ENCODE results near the gene ERCC8. TPM values are rescaled to one million over a fixed set of nuclear protein-coding genes. Genes with fewer than 3 reads are reported as not detected.
A peak's percentile ranks its signal among the peaks of the same experiment; 100 is the strongest.

The ERCC8 gene
- total and polyA plus RNA-seq, 9 of the 15 experiments (the other 6 are each of a cell fraction or from before 2014, with no cell fraction given) = 10.1 to 41.8 (median 24.4) TPM

DNA sequence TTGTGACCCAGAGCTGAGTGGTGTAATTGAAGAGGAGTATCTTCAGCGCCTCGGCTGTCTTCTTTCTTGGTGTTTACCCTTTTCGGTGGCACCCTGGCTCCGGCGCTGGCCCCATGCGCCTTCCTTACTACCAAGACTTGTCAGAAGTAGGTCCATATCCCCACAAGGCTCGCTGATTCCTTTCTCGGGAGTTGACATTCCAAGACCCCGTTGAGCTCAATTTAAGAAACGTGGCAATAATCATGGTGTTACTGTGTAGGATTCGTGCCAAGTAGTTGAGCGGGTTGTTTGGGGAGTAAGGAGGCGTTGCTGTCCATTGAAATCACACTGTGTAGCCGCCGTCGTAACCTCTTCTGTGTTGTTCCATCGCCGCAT lies 930 bp upstream of the ERCC8 start:
- H4K20me1 ChIP-seq (replicated peaks; ENCODE audit: control insufficient read depth, insufficient read depth, low read length) = no peaks in the 10 kb centered on the region
- FAIRE-seq = peak; percentile 46
- WGBS (ENCODE audit: insufficient coverage, low coverage, missing lambda C conversion rate) = under 1% methylated on average over 18 of the region's 18 CpGs
- ChIA-PET POLR2A (interaction anchor here (0.7 to 1.4 kb wide), 4 partner anchors 12 to 96 kb away, joined by 3 to 4 read pairs (median 3); no protein-coding TSS in a partner anchor), CTCF (ENCODE audit: low intra/inter-chr PET ratio) (no interaction called here)
- peaks cover 91% of the 10 kb centered on the region for H3K79me2 ChIP-seq (ENCODE audit: control insufficient read depth, insufficient read depth, low read length)
- no peaks in the 10 kb centered on the region for H3K27me3 ChIP-seq (ENCODE audit: control insufficient read depth in 2 of 2, insufficient read depth in 2 of 2, low read length in 2 of 2)
- BruUV-seq (replicated peaks) = no TSS peak
- peaks cover 0 to 4% of the 10 kb centered on the region in 2 experiments; a peak in 2 of 5 replicates for H3K4me1 ChIP-seq (replicated peaks in 1 of 2; ENCODE audit: control insufficient read depth in 2 of 2, insufficient read depth in 2 of 2, low read length in 2 of 2)
- peak overlapping the region; percentile 80 for H3K27ac ChIP-seq (ENCODE audit: extremely low read depth, low read depth, low read length)
- no peaks in the 10 kb centered on the region for H3K9me1 ChIP-seq (ENCODE audit: control insufficient read depth, insufficient read depth, low read length)
- peak overlapping the region; percentile 99 for H3K4me2 ChIP-seq (ENCODE audit: insufficient read depth, low read length)
- intact Hi-C loops (cut with micrococcal nuclease) = loop anchor here (5.0 kb wide), 1 partner anchor 268 kb away; no protein-coding TSS in a partner anchor
- TF ChIP-seq ZNF511 (CRISPR knock-in tag; IDR thresholded peaks at IDR 0.05) (0 out of 2 replicates have a peak, but pooled peaks have one; percentile 34), GABPB1 (CRISPR knock-in tag; IDR thresholded peaks at IDR 0.05) (no peak)
- H2AFZ ChIP-seq (ENCODE audit: low read depth, low read length) = peak overlapping the region; percentile 98
- peak; percentile 15 to 48 (median 19) for DNase-seq (ENCODE audit: extremely low read depth in 1 of 4, low spot score in 3 of 4)
- H3K9me3 ChIP-seq (replicated peaks; ENCODE audit: control insufficient read depth, insufficient read depth, low read depth, low read length) = 0 out of 2 replicates have a peak, but pooled peaks cover 2% of the 10 kb centered on the region
- in situ Hi-C loops (cut with MboI) = loop anchor here (25.0 kb wide), 1 partner anchor 258 kb away; no protein-coding TSS in a partner anchor
- H3K9ac ChIP-seq (ENCODE audit: insufficient read depth in 1 of 2, low read depth in 2 of 2, low read length in 2 of 2) = peak overlapping the region; percentile 87 to 92
- peak overlapping the region; percentile 91 for H3K4me3 ChIP-seq
- peaks cover 6% of the 10 kb centered on the region; the same call in 2 of the 3 replicates for H3K36me3 ChIP-seq (ENCODE audit: control insufficient read depth, insufficient read depth, low read length)
- peak; percentile 52 for ATAC-seq

DNA sequence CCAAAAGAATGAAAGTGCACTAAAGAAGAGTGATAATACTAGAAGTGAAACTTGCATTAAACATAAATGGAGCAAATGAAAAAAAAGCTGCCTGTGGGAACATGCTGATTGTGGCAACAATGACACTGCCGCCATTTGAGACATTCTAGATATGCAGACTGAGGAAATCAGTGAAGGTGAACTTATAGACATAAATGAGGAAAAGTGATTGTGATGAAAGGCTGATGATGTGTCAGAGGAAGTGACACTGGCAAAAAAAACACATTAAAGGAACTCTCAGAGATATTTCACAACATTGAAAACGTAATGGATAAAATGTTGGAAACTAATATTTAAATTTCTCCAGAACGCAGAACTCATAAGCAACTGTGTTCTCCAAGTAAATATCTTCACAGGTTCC lies 1.2 kb downstream of the ERCC8 start:
- no TSS peak for BruUV-seq (replicated peaks)
- Histone ChIP-seq H3K9me3 (replicated peaks; ENCODE audit: control insufficient read depth, insufficient read depth, low read depth, low read length) (0 out of 2 replicates have a peak, but pooled peaks cover under 1% of the 10 kb centered on the region), H3K9me1 (ENCODE audit: control insufficient read depth, insufficient read depth, low read length) (no peaks in the 10 kb centered on the region), H3K79me2 (ENCODE audit: control insufficient read depth, insufficient read depth, low read length) (peaks cover 81% of the 10 kb centered on the region), H3K4me2 (ENCODE audit: insufficient read depth, low read length) (peak overlapping the region; percentile 99), H4K20me1 (replicated peaks; ENCODE audit: control insufficient read depth, insufficient read depth, low read length) (no peaks in the 10 kb centered on the region), H3K27ac (ENCODE audit: extremely low read depth, low read depth, low read length) (no peak overlapping the region), H3K36me3 (ENCODE audit: control insufficient read depth, insufficient read depth, low read length) (peaks cover 13% of the 10 kb centered on the region; the same call in 2 of the 3 replicates), H3K9ac (ENCODE audit: insufficient read depth in 1 of 2, low read depth in 2 of 2, low read length in 2 of 2) (peak overlapping the region in 1 of 2 experiments; percentile 87; a peak in 2 of 4 replicates), H2AFZ (ENCODE audit: low read depth, low read length) (no peak overlapping the region), H3K27me3 (ENCODE audit: control insufficient read depth in 2 of 2, insufficient read depth in 2 of 2, low read length in 2 of 2) (no peaks in the 10 kb centered on the region), H3K4me1 (replicated peaks in 1 of 2; ENCODE audit: control insufficient read depth in 2 of 2, insufficient read depth in 2 of 2, low read length in 2 of 2) (peaks cover 0 to 4% of the 10 kb centered on the region in 2 experiments; a peak in 2 of 5 replicates), H3K4me3 (peak overlapping the region; percentile 91)
- DNase-seq (ENCODE audit: extremely low read depth in 1 of 4, low spot score in 3 of 4) (peak in 1 of 4 experiments; percentile 9), ATAC-seq (no peak), FAIRE-seq (no peak)
- ChIA-PET CTCF (ENCODE audit: low intra/inter-chr PET ratio) (interaction anchor here (0.7 kb wide), 1 partner anchor 955 kb away, joined by 3 read pairs; no protein-coding TSS in a partner anchor), POLR2A (no interaction called here)
- intact Hi-C loops (cut with micrococcal nuclease) = no loop called here
- 29% methylated on average over 3 of the region's 3 CpGs for WGBS (ENCODE audit: insufficient coverage, low coverage, missing lambda C conversion rate)
- in situ Hi-C loops (cut with MboI) = loop anchor here (25.0 kb wide), 1 partner anchor 256 kb away; no protein-coding TSS in a partner anchor
- TF ChIP-seq, protein P1, sequence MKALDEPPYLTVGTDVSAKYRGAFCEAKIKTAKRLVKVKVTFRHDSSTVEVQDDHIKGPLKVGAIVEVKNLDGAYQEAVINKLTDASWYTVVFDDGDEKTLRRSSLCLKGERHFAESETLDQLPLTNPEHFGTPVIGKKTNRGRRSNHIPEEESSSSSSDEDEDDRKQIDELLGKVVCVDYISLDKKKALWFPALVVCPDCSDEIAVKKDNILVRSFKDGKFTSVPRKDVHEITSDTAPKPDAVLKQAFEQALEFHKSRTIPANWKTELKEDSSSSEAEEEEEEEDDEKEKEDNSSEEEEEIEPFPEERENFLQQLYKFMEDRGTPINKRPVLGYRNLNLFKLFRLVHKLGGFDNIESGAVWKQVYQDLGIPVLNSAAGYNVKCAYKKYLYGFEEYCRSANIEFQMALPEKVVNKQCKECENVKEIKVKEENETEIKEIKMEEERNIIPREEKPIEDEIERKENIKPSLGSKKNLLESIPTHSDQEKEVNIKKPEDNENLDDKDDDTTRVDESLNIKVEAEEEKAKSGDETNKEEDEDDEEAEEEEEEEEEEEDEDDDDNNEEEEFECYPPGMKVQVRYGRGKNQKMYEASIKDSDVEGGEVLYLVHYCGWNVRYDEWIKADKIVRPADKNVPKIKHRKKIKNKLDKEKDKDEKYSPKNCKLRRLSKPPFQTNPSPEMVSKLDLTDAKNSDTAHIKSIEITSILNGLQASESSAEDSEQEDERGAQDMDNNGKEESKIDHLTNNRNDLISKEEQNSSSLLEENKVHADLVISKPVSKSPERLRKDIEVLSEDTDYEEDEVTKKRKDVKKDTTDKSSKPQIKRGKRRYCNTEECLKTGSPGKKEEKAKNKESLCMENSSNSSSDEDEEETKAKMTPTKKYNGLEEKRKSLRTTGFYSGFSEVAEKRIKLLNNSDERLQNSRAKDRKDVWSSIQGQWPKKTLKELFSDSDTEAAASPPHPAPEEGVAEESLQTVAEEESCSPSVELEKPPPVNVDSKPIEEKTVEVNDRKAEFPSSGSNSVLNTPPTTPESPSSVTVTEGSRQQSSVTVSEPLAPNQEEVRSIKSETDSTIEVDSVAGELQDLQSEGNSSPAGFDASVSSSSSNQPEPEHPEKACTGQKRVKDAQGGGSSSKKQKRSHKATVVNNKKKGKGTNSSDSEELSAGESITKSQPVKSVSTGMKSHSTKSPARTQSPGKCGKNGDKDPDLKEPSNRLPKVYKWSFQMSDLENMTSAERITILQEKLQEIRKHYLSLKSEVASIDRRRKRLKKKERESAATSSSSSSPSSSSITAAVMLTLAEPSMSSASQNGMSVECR (CRISPR knock-in tag; IDR thresholded peaks at IDR 0.05) = no peak
- TF ChIP-seq YY1 (IDR thresholded peaks at IDR 0.05; ENCODE audit: borderline replicate concordance in 1 of 3, control insufficient read depth in 1 of 3, extremely low read depth in 1 of 3, insufficient read depth in 3 of 3, insufficient read length in 1 of 3, insufficient replicate concordance in 2 of 3, low read depth in 1 of 3, low read length in 2 of 3) = peak in 1 of 3 experiments; percentile 44
- no peak for TF ChIP-seq RBBP5 (IDR thresholded peaks at IDR 0.05; ENCODE audit: borderline replicate concordance, insufficient read depth, low read length, poor library complexity, severe bottlenecking)
- no peak for TF ChIP-seq CHCHD3 (CRISPR knock-in tag; IDR thresholded peaks at IDR 0.05)
- TF ChIP-seq HMG20A (CRISPR knock-in tag; conservative IDR thresholded peaks at IDR 0.05) = no peak
- no peak for TF ChIP-seq BDP1 (IDR thresholded peaks at IDR 0.05; ENCODE audit: insufficient read depth, insufficient read length)
- TF ChIP-seq KHSRP (IDR thresholded peaks at IDR 0.05) = no peak

All from K562 (cell line).